ENCODE measurements around the gene NEK6.

GRCh38 chr9:124375726-124376125 is 118.0 kb downstream of the NEK6 start:
- no peak for TF ChIP-seq CTCF (IDR thresholded peaks at IDR 0.05)
- no peak for TF ChIP-seq POLR2AphosphoS5 (IDR thresholded peaks at IDR 0.05)

All from esophagus muscularis mucosa (tissue), 3 donors.